NCI-H748 (cell line): Measurements from ENCODE around the gene L3MBTL4.
"Not testable (repeated sequence)": the region's sequence is repeated elsewhere in the genome, so short reads cannot be mapped to it uniquely, and the experiment has no call there.

ENCODE experiments used
- DNase-seq: peaks from one replicate; lab custom pipeline; 2025; ENCODE audit not compliant: unreplicated experiment; lab: John Stamatoyannopoulos, UW

The L3MBTL4 gene

GRCh38 chr18:6047596-6047995 lies 367.1 kb downstream of the L3MBTL4 start:
- not testable (repeated sequence) for DNase-seq

DNA sequence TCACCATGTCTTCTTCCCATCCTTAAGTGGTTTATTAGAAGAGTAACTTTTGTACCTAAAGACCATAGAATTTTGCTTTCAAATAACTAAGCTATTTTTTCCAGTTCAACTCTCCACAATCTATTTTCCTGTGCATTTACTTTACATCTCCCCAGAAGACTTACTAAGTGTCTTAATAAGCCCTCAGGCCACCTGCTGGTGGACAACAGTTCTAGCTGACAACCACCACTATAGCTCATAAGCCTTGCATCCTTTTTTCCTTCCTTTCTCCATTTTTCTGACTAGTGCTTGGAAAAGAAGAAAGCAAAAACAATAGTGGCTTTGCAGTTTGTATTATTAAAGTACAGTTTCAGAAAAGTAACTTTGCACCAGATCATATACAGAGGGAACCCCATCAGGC lies 369.9 kb downstream of the L3MBTL4 start:
- DNase-seq, result no peak

GRCh38 chr18:6044319-6044718 lies 370.4 kb downstream of the L3MBTL4 start:
- DNase-seq, result no peak

GRCh38 chr18:6039055-6039454 lies 375.7 kb downstream of the L3MBTL4 start:
- no peak for DNase-seq

- no peak for DNase-seq
Observed at GRCh38 chr18:6031442-6031841, 383.3 kb downstream of the L3MBTL4 start.

- DNase-seq, result no peak
Observed at GRCh38 chr18:6031002-6031401, 383.7 kb downstream of the L3MBTL4 start.

DNA sequence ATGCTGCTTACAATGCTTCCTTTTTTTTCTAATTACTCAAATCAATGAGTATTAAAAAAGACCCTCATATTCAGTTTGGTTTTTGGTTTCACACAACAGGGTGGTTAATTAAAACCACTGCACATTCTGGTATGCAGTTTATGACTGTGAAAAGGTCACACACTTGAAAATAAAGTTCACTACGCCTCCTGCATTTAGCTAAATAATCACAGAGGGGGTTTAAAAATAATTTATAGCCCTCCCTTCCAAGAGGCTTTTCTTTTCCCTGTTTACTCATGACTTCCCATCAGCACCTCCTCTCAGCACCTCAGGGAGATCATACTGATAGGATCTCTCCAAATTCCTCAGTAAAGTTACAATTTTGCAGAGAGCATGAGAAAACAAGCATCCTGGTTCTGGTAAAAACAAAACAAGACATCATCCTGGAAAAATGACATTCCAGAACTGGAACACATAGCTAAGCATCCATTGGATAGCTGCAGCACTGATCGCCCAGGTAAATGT lies 389.9 kb downstream of the L3MBTL4 start:
- no peak for DNase-seq

DNA sequence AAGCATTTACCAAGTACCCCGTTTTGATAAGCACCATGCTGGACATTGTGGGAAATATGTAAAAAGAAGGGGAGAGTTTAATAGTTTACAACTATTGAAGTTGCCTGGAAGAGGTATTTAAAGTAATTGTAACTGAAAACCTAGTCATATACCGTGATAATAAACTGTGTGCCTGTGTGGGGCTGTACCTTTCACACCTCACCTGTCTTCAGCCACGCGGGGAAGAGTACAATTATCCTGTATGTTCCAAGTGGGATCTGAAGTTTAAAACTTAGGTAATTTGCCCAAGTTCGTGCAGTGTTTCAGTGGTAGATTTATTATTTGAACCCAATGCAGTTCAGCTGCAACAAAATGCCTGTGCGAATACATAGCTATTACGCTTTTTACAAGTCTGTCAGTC lies 391.2 kb downstream of the L3MBTL4 start:
- DNase-seq, result no peak

GRCh38 chr18:6022845-6023244 lies 391.9 kb downstream of the L3MBTL4 start:
- no peak for DNase-seq

DNA sequence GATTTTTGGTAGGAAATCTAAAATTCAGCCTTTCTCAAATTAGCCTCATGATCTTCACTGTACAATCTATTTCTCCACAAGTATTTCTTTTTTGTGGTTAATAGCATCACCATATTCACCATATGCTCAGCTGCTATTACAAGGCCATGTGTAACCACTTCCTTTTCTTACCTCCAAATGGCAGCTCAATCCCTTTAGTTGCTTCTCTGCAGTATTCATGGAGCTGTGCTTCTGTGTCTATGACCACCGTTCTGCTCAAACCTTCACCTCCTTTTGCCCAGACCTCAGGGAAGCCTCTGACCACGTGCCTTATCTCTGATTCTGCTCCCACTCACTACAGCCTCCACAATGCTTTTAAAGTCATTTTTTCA lies 392.7 kb downstream of the L3MBTL4 start:
- no peak for DNase-seq

GRCh38 chr18:6021306-6022073 lies 393.2 kb downstream of the L3MBTL4 start:
- no peak for DNase-seq

GRCh38 chr18:6018671-6019070 lies 396.0 kb downstream of the L3MBTL4 start:
- DNase-seq, result no peak

GRCh38 chr18:6017171-6017570 lies 397.5 kb downstream of the L3MBTL4 start:
- no peak for DNase-seq

DNA sequence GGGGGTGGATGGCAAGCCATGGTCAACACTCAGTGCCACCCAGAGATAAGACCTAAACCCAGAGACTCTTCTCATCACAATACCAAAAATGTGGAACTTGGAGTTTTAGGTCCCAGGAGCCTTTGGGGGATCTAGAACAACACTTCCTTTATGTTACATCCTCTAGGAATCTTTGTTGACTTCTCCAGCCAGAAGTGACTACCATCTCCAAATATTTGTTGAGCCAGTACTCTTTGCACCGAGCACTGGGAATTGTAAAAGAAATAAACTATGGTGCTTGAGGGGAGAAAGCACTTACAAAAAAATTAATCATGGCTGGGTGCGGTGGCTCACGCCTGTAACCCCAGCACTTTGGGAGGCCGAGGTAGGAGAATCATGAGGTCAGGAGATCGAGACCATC lies 399.3 kb downstream of the L3MBTL4 start:
- DNase-seq, result no peak

DNA sequence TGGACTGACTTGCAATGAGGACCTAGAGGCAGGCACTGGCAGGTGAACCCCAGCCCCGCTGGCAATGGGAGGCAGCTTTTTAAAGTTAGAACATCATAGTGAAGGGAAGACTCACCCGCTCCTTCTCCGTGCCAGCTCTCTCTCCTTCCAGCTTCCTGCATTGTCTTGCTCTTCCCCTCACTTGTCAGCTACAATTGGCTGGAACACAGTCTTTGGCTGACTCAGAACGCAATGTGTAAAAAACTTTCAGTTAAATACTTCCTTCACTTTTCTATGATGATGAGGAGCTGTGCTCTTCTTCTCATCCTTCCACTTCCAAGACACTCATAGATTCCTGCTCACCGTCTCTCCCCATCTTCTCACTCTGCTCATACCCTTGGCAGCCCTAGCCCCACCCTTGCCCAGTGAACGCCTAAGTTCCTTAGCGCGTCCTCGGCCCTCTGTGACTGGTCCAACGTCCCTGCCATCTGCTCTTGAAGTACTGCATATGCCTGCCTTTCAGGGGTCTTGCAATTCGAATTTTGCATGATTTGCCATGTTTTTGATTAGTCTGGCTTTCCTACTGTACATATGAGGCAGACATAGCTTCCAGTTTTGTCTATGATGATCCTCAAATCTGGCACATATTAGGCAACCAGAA lies 401.4 kb downstream of the L3MBTL4 start:
- no peak for DNase-seq

- DNase-seq, result no peak
Observed at GRCh38 chr18:6010921-6011320, 403.8 kb downstream of the L3MBTL4 start.

DNA sequence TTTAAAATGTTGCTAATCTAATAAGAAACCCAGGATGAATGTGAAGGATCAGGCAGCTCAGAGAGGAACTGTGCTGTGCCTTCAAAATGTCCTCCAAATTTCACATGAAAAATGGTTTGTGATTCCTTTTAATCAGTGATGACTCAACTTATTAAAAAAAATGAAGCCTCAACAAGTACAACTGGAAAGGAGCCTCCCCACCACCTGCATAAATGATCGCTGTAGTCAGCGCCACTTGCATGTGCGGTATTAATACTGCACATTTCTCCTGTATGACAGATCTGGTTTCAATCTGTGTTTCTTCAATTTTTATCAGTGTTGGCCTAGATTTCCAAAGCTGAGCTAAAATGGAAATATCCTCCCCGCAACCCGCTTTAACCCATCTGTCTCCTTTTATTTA lies 404.4 kb downstream of the L3MBTL4 start:
- DNase-seq, result no peak

DNA sequence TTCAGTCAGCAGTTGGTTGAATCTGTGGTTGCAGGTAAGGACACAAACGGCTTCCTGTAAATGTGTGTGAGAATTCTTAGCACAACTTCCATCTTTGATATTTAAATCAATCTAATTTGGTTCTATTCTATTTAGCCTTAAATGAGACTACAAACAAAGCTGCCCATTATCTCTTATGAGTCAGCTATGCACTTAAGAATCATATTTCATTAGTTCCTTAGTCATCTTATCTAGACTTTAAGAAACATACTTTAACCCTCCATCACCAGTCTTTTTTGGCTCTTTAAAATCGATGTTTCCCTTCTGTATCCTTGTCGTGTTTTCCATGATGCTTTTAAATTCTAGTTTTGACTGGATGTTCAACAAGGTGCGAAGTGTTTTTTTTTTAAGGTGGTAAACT lies 405.0 kb downstream of the L3MBTL4 start:
- DNase-seq, result no peak

- no peak for DNase-seq
Observed at GRCh38 chr18:6004683-6005082, 410.0 kb downstream of the L3MBTL4 start.

DNA sequence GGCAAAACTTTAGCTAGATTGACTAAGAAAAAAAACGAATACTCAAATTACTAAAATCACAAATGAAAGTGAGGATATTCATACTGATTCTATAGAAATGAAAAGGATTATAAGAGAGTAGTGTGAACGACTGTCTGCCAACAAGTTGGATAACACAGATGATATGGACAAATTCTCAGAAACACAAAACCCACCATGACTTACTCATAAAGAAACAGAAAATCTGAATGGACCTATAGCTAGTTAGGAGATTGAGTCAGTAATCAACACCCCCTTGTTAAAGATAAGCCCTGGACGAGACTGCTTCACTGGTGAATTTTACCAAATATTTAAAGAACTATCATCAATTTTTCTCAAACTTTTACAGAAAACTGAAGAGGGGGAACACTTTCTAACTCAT lies 410.6 kb downstream of the L3MBTL4 start:
- no peak for DNase-seq

- no peak for DNase-seq
Observed at GRCh38 chr18:6001867-6002266, 412.8 kb downstream of the L3MBTL4 start.

GRCh38 chr18:5998907-5999306 lies 415.8 kb downstream of the L3MBTL4 start:
- no peak for DNase-seq
